HepG2 (cell line): Measurements from ENCODE around the gene CD180. TPM values are rescaled to one million over a fixed set of nuclear protein-coding genes. Genes with fewer than 3 reads are reported as not detected.

ENCODE experiments used
- ATAC-seq: fragments of 200-7000 bp; cut with Tn5 transposase; 3 replicates; pipeline ENCODE4 v1.9.1; 2020; ENCODE audit warnings: mild to moderate bottlenecking, moderate library complexity
- BruUV-seq: library from RNA; stranded (reverse); fragments of 400-500 nt; replicated peaks from 2 replicates; lab custom pipeline; 2021; lab: Mats Ljungman, UMichigan
- CTCF ChIA-PET: fragments of 300-600 bp; formaldehyde crosslinking; extraction: SDS; loops from one replicate; lab custom pipeline; 2021; ENCODE audit warnings: low total read pairs, inconsistent platforms, low intra/inter-chr PET ratio; lab: Yijun Ruan, JAX
- POLR2A ChIA-PET: fragments of 350-600 bp; sonication (Branson Sonifier 250); formaldehyde crosslinking; loops from one replicate; lab custom pipeline; 2020; ENCODE audit warnings: antibody characterized with exemption, inconsistent platforms; lab: Yijun Ruan, JAX
- DNase-seq: peaks from one replicate; pipeline ENCODE4 v3.0.0-alpha.2; 2015; ENCODE audit warnings: low spot score
- FAIRE-seq: peaks from 3 replicates; lab custom pipeline; 2011; peaks lifted over from hg19 to GRCh38; lab: Jason Lieb, UNC
- H2AFZ ChIP-seq: one replicate; pipeline ENCODE4 v1.6.1; 2011; ENCODE audit warnings: low read length, inconsistent platforms
- H3K27ac ChIP-seq: fragments of 300-600 bp; 3 replicates; pipeline ENCODE4 v1.8.0; 2011; ENCODE audit warnings: mixed run types, mild to moderate bottlenecking, mixed read lengths, low read length, inconsistent platforms; ENCODE audit not compliant: insufficient read depth; ENCODE audit errors: extremely low read length
- H3K27me3 ChIP-seq, 2 experiments: fragments of 200-600 bp in 1 of 2; 2 replicates in 1 of 2; 3 replicates in 1 of 2; pipeline versions ENCODE4 v1.6.0 to v1.8.0; 2011; ENCODE audit warnings: low read length in 2 of 2, mild to moderate bottlenecking in 2 of 2, moderate library complexity in 2 of 2, inconsistent platforms in 1 of 2; ENCODE audit not compliant: insufficient read depth in 2 of 2, control insufficient read depth in 1 of 2
- H3K36me3 ChIP-seq, 2 experiments: fragments of 200-600 bp in 1 of 2; replicated peaks in 1 of 2; 2 replicates in 1 of 2; 3 replicates in 1 of 2; pipeline versions ENCODE4 v1.5.1 to v1.8.0; 2011; ENCODE audit warnings: low read length in 2 of 2, inconsistent platforms in 1 of 2; ENCODE audit not compliant: insufficient read depth in 2 of 2, control insufficient read depth in 1 of 2
- H3K4me1 ChIP-seq: 2 replicates; pipeline ENCODE4 v1.5.1; 2012; ENCODE audit warnings: low read length, inconsistent platforms; ENCODE audit not compliant: insufficient read depth
- H3K4me2 ChIP-seq: 2 replicates; pipeline ENCODE4 v1.6.0; 2011; ENCODE audit warnings: low read depth, low read length, inconsistent platforms
- H3K4me3 ChIP-seq, 3 experiments: fragments of 200-600 bp in 1 of 3; sonication (generic), shearing (Covaris generic) in 1 of 3; replicated peaks in 1 of 3; 2 replicates each; pipeline ENCODE4 v1.5.1; 2011 to 2016; ENCODE audit warnings: low read length in 3 of 3, inconsistent platforms in 2 of 3, low read depth in 2 of 3, mild to moderate bottlenecking in 2 of 3, control low read depth in 1 of 3, mixed read lengths in 1 of 3; ENCODE audit not compliant: insufficient read depth in 1 of 3
- H3K79me2 ChIP-seq: one replicate; pipeline ENCODE4 v1.6.1; 2011; ENCODE audit warnings: low read length, inconsistent platforms; ENCODE audit not compliant: insufficient read depth
- H3K9ac ChIP-seq: 2 replicates; pipeline ENCODE4 v1.6.0; 2011; ENCODE audit warnings: mild to moderate bottlenecking, low read depth, low read length, inconsistent platforms; ENCODE audit not compliant: insufficient read depth
- H3K9me3 ChIP-seq: 2 replicates; pipeline ENCODE4 v1.5.1; 2012; ENCODE audit warnings: mild to moderate bottlenecking, low read length
- H4K20me1 ChIP-seq: 2 replicates; pipeline ENCODE4 v1.6.0; 2011; ENCODE audit warnings: inconsistent platforms, mild to moderate bottlenecking, low read length, moderate library complexity; ENCODE audit not compliant: insufficient read depth
- DNMT1 ChIP-seq: sonication (generic); formaldehyde crosslinking; IDR thresholded peaks from 2 replicates; pipeline ENCODE4 v1.5.1; 2020; ENCODE audit warnings: mild to moderate bottlenecking, missing genetic modification reagents
- NFATC3 ChIP-seq: sonication (generic); formaldehyde crosslinking; IDR thresholded peaks from 2 replicates; pipeline ENCODE4 v1.5.1; 2020; ENCODE audit warnings: mild to moderate bottlenecking, missing genetic modification reagents
- RERE ChIP-seq: IDR thresholded peaks from 2 replicates; pipeline ENCODE4 v1.6.1; 2016; ENCODE audit warnings: low read depth, missing genetic modification reagents, missing compliant biosample characterization
- ZNF446 ChIP-seq: sonication (generic); formaldehyde crosslinking; IDR thresholded peaks from 2 replicates; pipeline ENCODE4 v1.5.0; 2020; ENCODE audit warnings: mild to moderate bottlenecking, missing genetic modification reagents
- WGBS: methylation state at CpG from one replicate; pipeline ENCODE4 v1.1.6; 2017; ENCODE audit warnings: low lambda C conversion rate; 5-methylcytosine and 5-hydroxymethylcytosine counted together
- in situ Hi-C: cut with HindIII; loops from 2 replicates; pipeline ENCODE4 v1.10.0; 2017; ENCODE audit warnings: low pct_unique_long_range_greater_than_20kb; ENCODE audit not compliant: extremely low pct_ligation_motif_present
- intact Hi-C: fragments of 100-400 bp; cut with micrococcal nuclease; formaldehyde crosslinking; loops from one replicate; pipeline ENCODE4 v1.10.0; 2022; ENCODE audit not compliant: unreplicated experiment
- polyA plus RNA-seq, 8 experiments: library from polyadenylated mRNA; depleted of rRNA in 3 of 8; stranded (reverse) in 7 of 8; unstranded in 1 of 8; fragments of >200 nt; fragmentation: Illumina TruSeq in 4 of 8; extraction: Trizol in 4 of 8; gene quantifications; 2 replicates each; pipeline versions ENCODE4 v1.2.1 to v1.2.3, GENCODE V29; 2011 to 2016; ENCODE audit warnings: low read depth in 4 of 8, missing spikeins in 1 of 8, mixed read lengths in 1 of 8; ENCODE audit not compliant: insufficient read depth in 1 of 8
- total RNA-seq, 5 experiments: library from RNA; depleted of rRNA; stranded (reverse); fragments of >200 nt; fragmentation: Illumina TruSeq; extraction: Trizol; gene quantifications; 2 replicates each; pipeline ENCODE4 v1.2.3, GENCODE V29; 2016; ENCODE audit warnings: low read depth in 1 of 5
- TF ChIP-seq, protein P1 (sequence below): sonication (generic); formaldehyde crosslinking; conservative IDR thresholded peaks from 2 replicates; pipeline ENCODE4 v1.8.0; 2022; ENCODE audit warnings: low read depth, missing genetic modification reagents
- TF ChIP-seq, protein P2 (sequence below): IDR thresholded peaks from 2 replicates; pipeline ENCODE4 v1.6.1; 2016; ENCODE audit warnings: control low read depth
- TF ChIP-seq, protein P3 (sequence below): IDR thresholded peaks from 2 replicates; pipeline ENCODE4 v1.6.1; 2018; ENCODE audit warnings: missing genetic modification reagents, mild to moderate bottlenecking, missing compliant biosample characterization

The CD180 gene
- total and polyA plus RNA-seq, 2 of the 13 experiments (the other 11 are each of a cell fraction or from before 2014, with no cell fraction given): not detected

DNA sequence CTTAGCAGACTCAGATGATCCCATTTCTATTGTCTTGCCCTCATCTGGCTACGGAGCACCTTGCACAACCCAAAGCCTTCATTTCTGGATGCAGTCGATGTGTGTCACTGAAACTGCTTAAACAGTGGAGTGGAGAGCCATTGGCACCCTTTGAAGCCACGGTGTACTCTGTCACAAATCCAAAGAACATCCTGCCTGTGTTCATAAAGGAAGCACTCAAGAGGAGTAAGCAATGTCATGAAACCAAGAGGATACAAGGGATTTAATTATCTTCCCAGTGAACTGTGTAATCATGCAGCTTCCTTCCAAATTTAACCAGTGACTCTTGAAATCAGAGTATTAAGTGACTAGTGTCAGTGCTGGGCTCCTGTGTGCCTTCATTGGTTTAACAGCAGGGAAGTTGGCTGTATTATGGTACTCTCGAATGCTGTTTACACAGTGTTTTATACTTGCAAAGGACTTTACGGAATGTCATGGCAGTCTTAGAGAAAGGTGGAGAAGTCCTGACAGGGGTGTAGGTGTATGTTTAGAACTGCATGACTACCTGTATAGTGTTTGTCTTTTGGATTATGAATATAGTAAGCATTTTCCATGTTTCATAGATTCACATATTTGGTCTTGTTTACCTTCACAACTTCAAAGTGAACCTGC is 41.9 kb downstream of the CD180 start:
- Histone ChIP-seq H3K4me3 (no peak overlapping the region), H3K27me3 (no peaks in the 10 kb centered on the region), H3K36me3 (peaks cover 0 to 10% of the 10 kb centered on the region in 2 experiments)
- DNase-seq (no peak), FAIRE-seq (no peak)
- no peak for TF ChIP-seq NFATC3 (CRISPR knock-in tag)
- no peak for TF ChIP-seq RERE
- no peak for TF ChIP-seq ZNF446
- TF ChIP-seq, protein P1, sequence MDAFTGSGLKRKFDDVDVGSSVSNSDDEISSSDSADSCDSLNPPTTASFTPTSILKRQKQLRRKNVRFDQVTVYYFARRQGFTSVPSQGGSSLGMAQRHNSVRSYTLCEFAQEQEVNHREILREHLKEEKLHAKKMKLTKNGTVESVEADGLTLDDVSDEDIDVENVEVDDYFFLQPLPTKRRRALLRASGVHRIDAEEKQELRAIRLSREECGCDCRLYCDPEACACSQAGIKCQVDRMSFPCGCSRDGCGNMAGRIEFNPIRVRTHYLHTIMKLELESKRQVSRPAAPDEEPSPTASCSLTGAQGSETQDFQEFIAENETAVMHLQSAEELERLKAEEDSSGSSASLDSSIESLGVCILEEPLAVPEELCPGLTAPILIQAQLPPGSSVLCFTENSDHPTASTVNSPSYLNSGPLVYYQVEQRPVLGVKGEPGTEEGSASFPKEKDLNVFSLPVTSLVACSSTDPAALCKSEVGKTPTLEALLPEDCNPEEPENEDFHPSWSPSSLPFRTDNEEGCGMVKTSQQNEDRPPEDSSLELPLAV (CRISPR knock-in tag): no peak
- TF ChIP-seq, protein P2, sequence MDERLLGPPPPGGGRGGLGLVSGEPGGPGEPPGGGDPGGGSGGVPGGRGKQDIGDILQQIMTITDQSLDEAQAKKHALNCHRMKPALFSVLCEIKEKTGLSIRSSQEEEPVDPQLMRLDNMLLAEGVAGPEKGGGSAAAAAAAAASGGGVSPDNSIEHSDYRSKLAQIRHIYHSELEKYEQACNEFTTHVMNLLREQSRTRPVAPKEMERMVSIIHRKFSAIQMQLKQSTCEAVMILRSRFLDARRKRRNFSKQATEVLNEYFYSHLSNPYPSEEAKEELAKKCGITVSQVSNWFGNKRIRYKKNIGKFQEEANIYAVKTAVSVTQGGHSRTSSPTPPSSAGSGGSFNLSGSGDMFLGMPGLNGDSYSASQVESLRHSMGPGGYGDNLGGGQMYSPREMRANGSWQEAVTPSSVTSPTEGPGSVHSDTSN (CRISPR knock-in tag): no peak
- TF ChIP-seq DNMT1: no peak
- TF ChIP-seq, protein P3, sequence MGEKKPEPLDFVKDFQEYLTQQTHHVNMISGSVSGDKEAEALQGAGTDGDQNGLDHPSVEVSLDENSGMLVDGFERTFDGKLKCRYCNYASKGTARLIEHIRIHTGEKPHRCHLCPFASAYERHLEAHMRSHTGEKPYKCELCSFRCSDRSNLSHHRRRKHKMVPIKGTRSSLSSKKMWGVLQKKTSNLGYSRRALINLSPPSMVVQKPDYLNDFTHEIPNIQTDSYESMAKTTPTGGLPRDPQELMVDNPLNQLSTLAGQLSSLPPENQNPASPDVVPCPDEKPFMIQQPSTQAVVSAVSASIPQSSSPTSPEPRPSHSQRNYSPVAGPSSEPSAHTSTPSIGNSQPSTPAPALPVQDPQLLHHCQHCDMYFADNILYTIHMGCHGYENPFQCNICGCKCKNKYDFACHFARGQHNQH: no peak
- TF ChIP-seq, all 625 proteins: peak for 0
- no peaks in the 10 kb centered on the region for H3K79me2 ChIP-seq
- no TSS peak for BruUV-seq
- intact Hi-C loops: no loop called here
- peaks cover 8% of the 10 kb centered on the region for H3K4me1 ChIP-seq
- no peak overlapping the region for H3K9ac ChIP-seq
- WGBS: 79% methylated on average over 5 of the region's 5 CpGs
- ATAC-seq: no peak
- H3K9me3 ChIP-seq: no peaks in the 10 kb centered on the region
- ChIA-PET CTCF (no interaction called here), POLR2A (no interaction called here)
- no peak overlapping the region for H3K4me2 ChIP-seq
- in situ Hi-C loops: loop anchor here (5.0 kb wide), 1 partner anchor 58 kb away; no protein-coding TSS in a partner anchor
- no peaks in the 10 kb centered on the region for H4K20me1 ChIP-seq
- no peak overlapping the region for H3K27ac ChIP-seq
- H2AFZ ChIP-seq: no peak overlapping the region
